Measurements from ENCODE around the gene PVR. TPM values are rescaled to one million over a fixed set of nuclear protein-coding genes. Genes with fewer than 3 reads are reported as not detected.

Gene PVR
- total and polyA plus RNA-seq, 4 donors: 11.4 to 49.0 (median 32.1) TPM

DNA sequence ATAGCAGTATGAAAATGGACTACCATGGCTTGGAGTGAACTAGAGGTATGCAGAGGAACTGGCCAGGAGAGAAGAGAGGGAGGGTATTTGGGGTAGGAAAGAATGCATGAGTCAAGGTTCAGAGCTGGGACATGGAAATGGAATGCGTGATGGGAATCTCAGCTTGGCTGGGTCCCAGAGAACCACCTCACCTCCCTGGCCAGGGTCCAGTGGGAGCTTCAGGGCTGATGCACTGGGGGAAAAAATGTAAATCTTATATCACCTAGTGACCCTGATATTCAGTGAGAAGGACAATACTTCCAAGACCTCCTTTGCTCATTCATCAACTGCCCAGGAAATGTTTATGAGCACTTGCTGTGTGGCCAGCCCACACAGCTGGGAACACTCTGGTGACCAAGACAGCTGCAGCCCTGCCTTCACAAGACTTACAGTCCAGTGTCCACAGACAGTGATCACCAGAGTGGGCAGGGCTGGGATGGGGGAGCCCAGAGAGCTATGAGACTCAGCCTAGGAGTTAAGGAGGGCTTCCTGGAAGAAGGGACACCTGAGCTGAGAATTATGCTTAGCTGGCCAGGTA lies 17.6 kb upstream of the PVR start:
- 33% methylated on average over 1 of the region's 1 CpG for WGBS
- DNase-seq (ENCODE audit: low spot score): peak; percentile 43
- Histone ChIP-seq H3K27ac (ENCODE audit: low read depth in 1 of 2, low read length in 2 of 2) (peak overlapping the region in 1 of 2 donors; percentile 1), H3K9me3 (ENCODE audit: control insufficient read depth in 4 of 4, low read length in 3 of 4) (no peaks in the 10 kb centered on the region), H3K27me3 (ENCODE audit: control insufficient read depth in 4 of 4, insufficient read depth in 4 of 4, low read length in 3 of 4) (no peaks in the 10 kb centered on the region), H3K36me3 (ENCODE audit: control insufficient read depth in 4 of 4, insufficient read depth in 3 of 4, low read depth in 1 of 4, low read length in 3 of 4) (peaks cover 0 to 18% (median 2%) of the 10 kb centered on the region in 4 donors), H3K4me1 (ENCODE audit: control insufficient read depth in 4 of 4, insufficient read depth in 4 of 4, low read length in 3 of 4) (peaks cover 0 to 9% (median 7%) of the 10 kb centered on the region in 4 donors), H3K9ac (ENCODE audit: low read depth in 1 of 2, low read length in 2 of 2) (no peak overlapping the region), H3K4me3 (ENCODE audit: low read depth in 1 of 3, low read length in 3 of 3) (no peak overlapping the region)
- TF ChIP-seq, protein P1, sequence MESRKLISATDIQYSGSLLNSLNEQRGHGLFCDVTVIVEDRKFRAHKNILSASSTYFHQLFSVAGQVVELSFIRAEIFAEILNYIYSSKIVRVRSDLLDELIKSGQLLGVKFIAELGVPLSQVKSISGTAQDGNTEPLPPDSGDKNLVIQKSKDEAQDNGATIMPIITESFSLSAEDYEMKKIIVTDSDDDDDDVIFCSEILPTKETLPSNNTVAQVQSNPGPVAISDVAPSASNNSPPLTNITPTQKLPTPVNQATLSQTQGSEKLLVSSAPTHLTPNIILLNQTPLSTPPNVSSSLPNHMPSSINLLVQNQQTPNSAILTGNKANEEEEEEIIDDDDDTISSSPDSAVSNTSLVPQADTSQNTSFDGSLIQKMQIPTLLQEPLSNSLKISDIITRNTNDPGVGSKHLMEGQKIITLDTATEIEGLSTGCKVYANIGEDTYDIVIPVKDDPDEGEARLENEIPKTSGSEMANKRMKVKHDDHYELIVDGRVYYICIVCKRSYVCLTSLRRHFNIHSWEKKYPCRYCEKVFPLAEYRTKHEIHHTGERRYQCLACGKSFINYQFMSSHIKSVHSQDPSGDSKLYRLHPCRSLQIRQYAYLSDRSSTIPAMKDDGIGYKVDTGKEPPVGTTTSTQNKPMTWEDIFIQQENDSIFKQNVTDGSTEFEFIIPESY (IDR thresholded peaks at IDR 0.05): peak; percentile 19
- TF ChIP-seq RXRA (IDR thresholded peaks at IDR 0.05): peak; percentile 70 to 79
- TF ChIP-seq NR2F2 (IDR thresholded peaks at IDR 0.05): no peak
- TF ChIP-seq FOXA1 (IDR thresholded peaks at IDR 0.05): no peak
- TF ChIP-seq, protein P2, sequence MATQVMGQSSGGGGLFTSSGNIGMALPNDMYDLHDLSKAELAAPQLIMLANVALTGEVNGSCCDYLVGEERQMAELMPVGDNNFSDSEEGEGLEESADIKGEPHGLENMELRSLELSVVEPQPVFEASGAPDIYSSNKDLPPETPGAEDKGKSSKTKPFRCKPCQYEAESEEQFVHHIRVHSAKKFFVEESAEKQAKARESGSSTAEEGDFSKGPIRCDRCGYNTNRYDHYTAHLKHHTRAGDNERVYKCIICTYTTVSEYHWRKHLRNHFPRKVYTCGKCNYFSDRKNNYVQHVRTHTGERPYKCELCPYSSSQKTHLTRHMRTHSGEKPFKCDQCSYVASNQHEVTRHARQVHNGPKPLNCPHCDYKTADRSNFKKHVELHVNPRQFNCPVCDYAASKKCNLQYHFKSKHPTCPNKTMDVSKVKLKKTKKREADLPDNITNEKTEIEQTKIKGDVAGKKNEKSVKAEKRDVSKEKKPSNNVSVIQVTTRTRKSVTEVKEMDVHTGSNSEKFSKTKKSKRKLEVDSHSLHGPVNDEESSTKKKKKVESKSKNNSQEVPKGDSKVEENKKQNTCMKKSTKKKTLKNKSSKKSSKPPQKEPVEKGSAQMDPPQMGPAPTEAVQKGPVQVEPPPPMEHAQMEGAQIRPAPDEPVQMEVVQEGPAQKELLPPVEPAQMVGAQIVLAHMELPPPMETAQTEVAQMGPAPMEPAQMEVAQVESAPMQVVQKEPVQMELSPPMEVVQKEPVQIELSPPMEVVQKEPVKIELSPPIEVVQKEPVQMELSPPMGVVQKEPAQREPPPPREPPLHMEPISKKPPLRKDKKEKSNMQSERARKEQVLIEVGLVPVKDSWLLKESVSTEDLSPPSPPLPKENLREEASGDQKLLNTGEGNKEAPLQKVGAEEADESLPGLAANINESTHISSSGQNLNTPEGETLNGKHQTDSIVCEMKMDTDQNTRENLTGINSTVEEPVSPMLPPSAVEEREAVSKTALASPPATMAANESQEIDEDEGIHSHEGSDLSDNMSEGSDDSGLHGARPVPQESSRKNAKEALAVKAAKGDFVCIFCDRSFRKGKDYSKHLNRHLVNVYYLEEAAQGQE (IDR thresholded peaks at IDR 0.05): peak; percentile 65
- TF ChIP-seq, protein P3, sequence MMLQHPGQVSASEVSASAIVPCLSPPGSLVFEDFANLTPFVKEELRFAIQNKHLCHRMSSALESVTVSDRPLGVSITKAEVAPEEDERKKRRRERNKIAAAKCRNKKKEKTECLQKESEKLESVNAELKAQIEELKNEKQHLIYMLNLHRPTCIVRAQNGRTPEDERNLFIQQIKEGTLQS (IDR thresholded peaks at IDR 0.05): no peak
- TF ChIP-seq YY1 (IDR thresholded peaks at IDR 0.05): peak; percentile 67
- no peak for TF ChIP-seq FOXA2 (IDR thresholded peaks at IDR 0.05)
- TF ChIP-seq RAD21 (IDR thresholded peaks at IDR 0.05): peak; percentile 18 to 39
- no peak for TF ChIP-seq HNF4G (IDR thresholded peaks at IDR 0.05)
- TF ChIP-seq CTCF (IDR thresholded peaks at IDR 0.05; ENCODE audit: low read depth, low read length, missing input control): no peak
- peak; percentile 47 for TF ChIP-seq SP1 (IDR thresholded peaks at IDR 0.05)
- no peak for TF ChIP-seq EGR1 (IDR thresholded peaks at IDR 0.05; ENCODE audit: low read depth in 2 of 2)
- peak; percentile 51 to 67 for TF ChIP-seq HNF4A (conservative IDR thresholded peaks at IDR 0.05)
- no peak for TF ChIP-seq GABPA (IDR thresholded peaks at IDR 0.05 in 1 of 2, conservative IDR thresholded peaks at IDR 0.05 in 1 of 2)
- no peak for TF ChIP-seq MAX (IDR thresholded peaks at IDR 0.05)
- no peak for TF ChIP-seq TAF1 (conservative IDR thresholded peaks at IDR 0.05)
- peak; percentile 34 to 74 for TF ChIP-seq JUND (IDR thresholded peaks at IDR 0.05)

Measured in liver (tissue), 9 donors.